ENCODE results near the gene NOC2L.

The NOC2L gene

DNA sequence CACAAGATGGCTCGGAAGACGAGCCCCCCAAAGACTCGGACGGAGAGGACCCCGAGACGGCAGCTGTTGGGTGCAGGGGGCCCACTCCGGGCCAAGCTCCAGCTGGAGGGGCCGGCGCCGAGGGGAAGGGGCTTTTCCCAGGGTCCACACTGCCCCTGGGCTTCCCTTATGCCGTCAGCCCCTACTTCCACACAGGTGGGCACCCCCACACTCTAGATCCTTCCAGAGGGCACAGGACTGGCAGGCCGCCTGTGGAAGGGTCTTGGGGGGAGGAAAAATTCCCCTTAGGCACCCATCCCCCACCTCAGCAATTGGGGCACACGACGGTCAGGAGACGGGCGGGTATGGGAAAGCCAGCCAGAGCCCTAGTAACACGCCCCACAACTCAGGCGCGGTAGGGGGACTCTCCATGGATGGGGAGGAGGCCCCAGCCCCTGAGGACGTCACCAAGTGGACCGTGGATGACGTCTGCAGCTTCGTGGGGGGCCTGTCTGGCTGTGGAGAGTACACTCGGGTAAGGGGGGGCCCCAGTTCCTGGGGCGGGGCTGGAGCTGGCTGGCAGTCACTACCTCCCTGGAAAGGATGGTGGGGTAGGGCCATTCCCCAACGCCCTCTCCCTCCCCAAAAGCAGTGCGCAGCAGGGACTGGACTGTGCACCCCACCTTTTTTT, 16.1 kb downstream of the NOC2L start:
- no peak for DNase-seq (ENCODE audit: low read depth in 2 of 2)

- DNase-seq (ENCODE audit: low read depth in 2 of 2), result no peak
These were observed 16.6 kb downstream of the NOC2L start for GRCh38 chr1:942411-942821.

GRCh38 chr1:941588-942383, 17.3 kb downstream of the NOC2L start:
- no peak for DNase-seq (ENCODE audit: low read depth in 2 of 2)

DNA sequence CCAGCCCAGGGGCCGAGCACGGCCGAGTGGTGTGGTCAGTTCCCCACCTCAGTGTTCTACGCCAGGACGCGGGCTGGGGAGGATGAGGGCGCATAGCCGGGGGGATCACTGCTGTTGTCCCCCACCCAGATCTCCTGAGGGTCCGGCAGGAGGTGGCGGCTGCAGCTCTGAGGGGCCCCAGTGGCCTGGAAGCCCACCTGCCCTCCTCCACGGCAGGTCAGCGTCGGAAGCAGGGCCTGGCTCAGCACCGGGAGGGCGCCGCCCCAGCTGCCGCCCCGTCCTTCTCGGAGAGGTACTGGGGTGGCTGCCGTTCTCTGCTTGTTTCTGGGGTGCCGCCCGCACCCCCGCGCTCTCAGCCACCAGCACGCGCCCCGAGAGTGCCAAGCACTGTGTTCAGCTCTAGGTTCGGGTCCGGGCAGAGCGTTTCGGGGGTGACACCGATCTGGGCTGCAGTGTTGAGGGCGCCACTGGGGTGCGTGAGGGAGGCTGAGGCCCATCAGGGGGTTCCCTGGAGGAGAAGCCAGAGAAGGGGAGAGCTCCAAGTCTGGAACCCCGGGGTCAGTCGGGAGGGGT, 18.0 kb downstream of the NOC2L start:
- DNase-seq (ENCODE audit: low read depth in 2 of 2), result no peak

GRCh38 chr1:940107-941014, 18.7 kb downstream of the NOC2L start:
- DNase-seq (ENCODE audit: low read depth in 2 of 2), result no peak

GRCh38 chr1:939511-940106, 19.4 kb downstream of the NOC2L start:
- no peak for DNase-seq (ENCODE audit: low read depth in 2 of 2)

DNA sequence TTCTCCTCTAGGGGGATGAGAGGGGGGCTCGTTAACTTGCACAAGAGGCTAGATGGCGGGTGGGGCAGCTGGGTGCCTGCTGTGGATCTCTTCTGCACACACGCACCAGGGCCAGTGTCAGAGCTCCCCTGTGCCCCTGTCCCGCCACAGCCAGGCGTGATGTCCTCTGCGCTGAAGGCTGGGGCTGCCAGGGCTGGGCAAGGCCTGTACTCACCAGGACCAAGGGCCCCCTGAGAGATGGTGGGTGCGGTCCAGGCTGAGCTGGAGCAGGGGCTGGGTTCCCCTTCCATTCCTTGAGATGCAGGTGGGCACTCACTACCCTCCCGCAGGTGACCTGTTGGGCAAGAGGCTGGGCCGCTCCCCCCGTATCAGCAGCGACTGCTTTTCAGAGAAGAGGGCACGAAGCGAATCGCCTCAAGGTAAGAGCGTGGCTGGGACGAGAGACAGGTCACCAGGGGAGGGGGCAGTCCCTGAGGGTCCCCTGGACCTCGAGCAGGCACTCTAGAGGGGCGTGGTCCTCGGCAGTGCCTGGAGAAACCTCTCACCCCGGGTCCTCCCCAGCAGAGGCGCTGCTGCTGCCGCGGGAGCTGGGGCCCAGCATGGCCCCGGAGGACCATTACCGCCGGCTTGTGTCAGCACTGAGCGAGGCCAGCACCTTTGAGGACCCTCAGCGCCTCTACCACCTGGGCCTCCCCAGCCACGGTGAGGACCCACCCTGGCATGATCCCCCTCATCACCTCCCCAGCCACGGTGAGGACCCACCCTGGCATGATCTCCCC, 20.2 kb downstream of the NOC2L start:
- DNase-seq (ENCODE audit: low read depth in 2 of 2), result no peak

GRCh38 chr1:938088-938683, 20.9 kb downstream of the NOC2L start:
- DNase-seq (ENCODE audit: low read depth in 2 of 2), result no peak

GRCh38 chr1:937521-937920, 21.5 kb downstream of the NOC2L start:
- DNase-seq (ENCODE audit: low read depth in 2 of 2), result no peak

GRCh38 chr1:936348-937264, 22.4 kb downstream of the NOC2L start:
- DNase-seq (ENCODE audit: low read depth in 2 of 2), result no peak

DNA sequence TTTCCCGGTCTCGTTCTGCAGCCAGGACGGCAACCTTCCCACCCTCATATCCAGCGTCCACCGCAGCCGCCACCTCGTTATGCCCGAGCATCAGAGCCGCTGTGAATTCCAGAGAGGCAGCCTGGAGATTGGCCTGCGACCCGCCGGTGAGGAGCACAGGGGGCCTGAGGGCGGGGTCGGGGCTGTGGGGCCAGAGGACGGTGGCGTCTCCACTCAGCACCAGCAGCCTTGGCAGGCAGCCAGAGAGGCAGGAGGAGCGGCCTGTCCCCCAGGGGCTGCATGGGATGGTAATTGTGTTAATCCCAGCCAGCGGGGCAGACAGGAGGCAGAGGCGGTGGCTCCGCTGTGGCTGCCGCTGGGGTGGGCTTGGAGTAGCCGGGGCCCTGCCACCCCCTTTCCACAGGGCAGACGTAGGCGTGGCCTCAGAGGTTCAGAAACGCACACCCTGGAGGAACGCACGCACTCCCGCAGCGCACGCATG, 23.3 kb downstream of the NOC2L start:
- DNase-seq (ENCODE audit: low read depth in 2 of 2), result no peak

DNA sequence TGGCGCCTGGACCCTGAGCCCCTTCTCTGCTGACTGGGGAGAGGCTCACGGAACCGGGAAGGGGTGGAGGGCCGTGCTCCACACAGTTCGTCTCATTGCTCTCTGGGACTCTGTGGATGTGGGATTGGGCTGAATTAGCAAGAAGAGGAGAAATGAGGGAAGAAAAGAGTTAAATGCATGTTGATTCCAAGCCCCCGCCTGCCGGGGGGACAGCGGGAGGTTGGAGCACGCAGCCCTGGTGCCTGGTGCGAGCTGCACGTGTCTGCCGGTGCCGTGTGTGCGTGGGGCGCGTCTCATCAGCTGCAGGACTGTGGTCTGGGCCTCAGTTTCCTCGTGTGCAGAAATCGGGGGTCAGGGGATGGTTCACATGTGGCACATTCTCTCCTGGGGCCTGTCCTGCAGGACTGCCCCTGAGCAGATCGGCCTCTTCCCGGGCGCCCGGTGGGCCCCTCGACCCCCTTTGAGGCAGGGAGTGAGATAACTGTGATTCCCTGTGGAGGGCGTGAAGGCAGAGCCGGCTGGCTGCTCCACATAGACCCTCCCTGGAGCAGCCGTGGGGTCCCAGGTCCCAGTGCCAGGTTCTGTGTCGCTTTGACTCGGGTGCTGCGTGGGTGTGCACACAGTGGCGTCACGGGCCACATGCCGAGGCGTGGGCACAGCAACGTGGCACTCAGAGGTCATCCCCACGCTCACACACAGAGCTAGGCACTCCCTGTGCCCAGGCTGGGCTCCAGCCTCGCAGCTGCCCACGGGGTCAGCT, 23.9 kb downstream of the NOC2L start:
- no peak for DNase-seq (ENCODE audit: low read depth in 2 of 2)

GRCh38 chr1:933603-933940, 25.5 kb downstream of the NOC2L start:
- no peak for DNase-seq (ENCODE audit: low read depth in 2 of 2)

GRCh38 chr1:932776-933602, 26.1 kb downstream of the NOC2L start:
- no peak for DNase-seq (ENCODE audit: low read depth in 2 of 2)

GRCh38 chr1:932173-932510, 26.9 kb downstream of the NOC2L start:
- no peak for DNase-seq (ENCODE audit: low read depth in 2 of 2)

DNA sequence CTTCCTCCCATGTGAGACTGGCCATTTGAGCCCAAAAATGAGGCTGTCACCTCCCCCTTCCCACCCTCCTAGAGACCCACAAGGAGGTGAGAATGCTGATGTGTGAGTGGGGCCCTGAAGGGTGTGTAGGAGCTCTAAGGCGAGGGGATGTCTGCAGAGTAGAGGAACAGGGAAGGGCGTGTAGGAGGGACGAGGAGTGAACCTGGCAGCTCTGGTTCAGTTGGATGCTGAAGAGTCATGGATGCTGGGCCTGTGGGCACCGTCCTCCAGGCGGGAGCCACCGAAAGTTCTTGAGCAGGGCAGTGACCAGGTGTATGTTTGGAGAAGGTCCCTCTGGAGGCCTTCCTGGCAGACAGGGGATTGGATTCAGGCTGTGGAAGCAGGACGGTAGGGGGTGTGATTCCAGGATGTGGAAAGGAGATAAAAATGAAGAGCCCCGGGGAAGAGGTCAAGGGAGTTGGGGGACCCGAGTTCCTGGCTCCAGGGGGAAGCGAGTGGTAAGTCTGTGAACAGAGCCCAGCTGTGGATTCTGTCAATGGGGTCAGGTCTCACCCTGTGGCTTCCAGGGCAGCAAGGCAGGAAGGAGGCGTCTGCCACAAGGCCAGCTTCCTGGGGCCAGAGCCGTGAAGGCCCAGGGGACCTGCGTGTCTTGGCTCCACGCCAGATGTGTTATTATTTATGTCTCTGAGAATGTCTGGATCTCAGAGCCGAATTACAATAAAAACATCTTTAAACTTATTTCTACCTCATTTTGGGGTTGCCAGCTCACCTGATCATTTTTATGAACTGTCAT, 27.5 kb downstream of the NOC2L start:
- DNase-seq (ENCODE audit: low read depth in 2 of 2), result no peak

- no peak for DNase-seq (ENCODE audit: low read depth in 2 of 2)
These were observed 28.4 kb downstream of the NOC2L start for GRCh38 chr1:930633-931138.

Measured in activated CD4-positive, alpha-beta T cell treated with anti-CD3 and anti-CD28 coated beads for 24 hours (primary cell).